Brain microvascular endothelial cell (primary cell): Measurements from ENCODE around the gene MARCHF3.

Experiments used
- DNase-seq: peaks from one replicate; pipeline ENCODE4 v3.0.0-alpha.2; 2020
- H3K27ac ChIP-seq: fragments of 250-450 bp; sonication (Bioruptor Pico); 2 replicates; pipeline ENCODE4 v1.5.1; 2020; ENCODE audit warnings: mild to moderate bottlenecking, moderate library complexity
- H3K27me3 ChIP-seq: fragments of 250-450 bp; sonication (Bioruptor Pico); replicated peaks from 2 replicates; pipeline ENCODE4 v1.5.1; 2020; ENCODE audit warnings: mild to moderate bottlenecking
- H3K36me3 ChIP-seq: fragments of 250-450 bp; sonication (Bioruptor Pico); replicated peaks from 2 replicates; pipeline ENCODE4 v1.5.1; 2020; ENCODE audit warnings: mild to moderate bottlenecking
- H3K4me3 ChIP-seq: 2 replicates; pipeline ENCODE4 v1.5.1; 2011; ENCODE audit warnings: low read depth, mild to moderate bottlenecking, control low read depth, low read length, moderate library complexity
- CTCF ChIP-seq: IDR thresholded peaks from 2 replicates; pipeline ENCODE4 v1.5.1; 2011; ENCODE audit warnings: low read depth, mild to moderate bottlenecking, moderate library complexity, low read length, control low read depth, inconsistent platforms; ENCODE audit errors: missing control alignments
- in situ Hi-C: cut with HindIII; loops from 2 replicates; pipeline ENCODE4 v1.10.0; 2017; ENCODE audit warnings: low sequenced_read_pairs, low pct_ligation_motif_present

Gene MARCHF3

GRCh38 chr5:126868338-126869004, 161.9 kb downstream of the MARCHF3 start:
- DNase-seq, result no peak
- Histone ChIP-seq H3K4me3 (no peak overlapping the region), H3K36me3 (no peaks in the 10 kb centered on the region), H3K27ac (no peak overlapping the region), H3K27me3 (no peaks in the 10 kb centered on the region)
- TF ChIP-seq CTCF, result no peak
- in situ Hi-C loops, result no loop called here

- in situ Hi-C loops, result no loop called here
- TF ChIP-seq CTCF, result no peak
Observed at GRCh38 chr5:126866851-126867636, 163.3 kb downstream of the MARCHF3 start.

GRCh38 chr5:126865299-126865698, 165.1 kb downstream of the MARCHF3 start:
- TF ChIP-seq CTCF, result no peak
- Histone ChIP-seq H3K27me3 (no peaks in the 10 kb centered on the region), H3K4me3 (no peak overlapping the region), H3K36me3 (no peaks in the 10 kb centered on the region), H3K27ac (no peak overlapping the region)
- in situ Hi-C loops, result no loop called here
- DNase-seq, result peak; percentile 76

More at GRCh38 chr5:126866851-126867636, 163.3 kb downstream of the MARCHF3 start:
- Histone ChIP-seq H3K4me3 (no peak overlapping the region), H3K36me3 (no peaks in the 10 kb centered on the region), H3K27me3 (no peaks in the 10 kb centered on the region), H3K27ac (no peak overlapping the region)
- no peak for DNase-seq

- H3K36me3 ChIP-seq, result no peaks in the 10 kb centered on the region
- no peak overlapping the region for H3K27ac ChIP-seq
- no peak overlapping the region for H3K4me3 ChIP-seq
- TF ChIP-seq CTCF, result no peak
- in situ Hi-C loops, result no loop called here
- no peak for DNase-seq
- H3K27me3 ChIP-seq, result no peaks in the 10 kb centered on the region
Observed at GRCh38 chr5:126864042-126864688, 166.2 kb downstream of the MARCHF3 start.

- in situ Hi-C loops, result no loop called here
- no peaks in the 10 kb centered on the region for H3K36me3 ChIP-seq
- no peak overlapping the region for H3K4me3 ChIP-seq
- no peak for DNase-seq
- H3K27me3 ChIP-seq, result no peaks in the 10 kb centered on the region
- no peak for TF ChIP-seq CTCF
- H3K27ac ChIP-seq, result no peak overlapping the region
Observed at GRCh38 chr5:126863402-126863801, 167.0 kb downstream of the MARCHF3 start.
